Kidney (tissue), 14 donors: ENCODE data around the gene IFT88. TPM values are rescaled to one million over a fixed set of nuclear protein-coding genes. Genes with fewer than 3 reads are reported as not detected.

ENCODE experiments used
- DNase-seq, 5 donors: peaks; one replicate each; pipeline ENCODE4 v3.0.0-alpha.2; 2013 to 2020
- FAIRE-seq: peaks from 2 replicates; lab custom pipeline; 2012; peaks lifted over from hg19 to GRCh38; lab: Jason Lieb, UNC
- H3K27ac ChIP-seq, 2 donors: one replicate each; pipeline ENCODE4 v1.7.0; 2013; ENCODE audit warnings: low read depth in 2 of 2, low read length in 2 of 2, inconsistent platforms in 1 of 2
- H3K27me3 ChIP-seq: one replicate; pipeline ENCODE4 v1.7.1; 2013; ENCODE audit warnings: low read length, inconsistent platforms; ENCODE audit not compliant: control insufficient read depth, insufficient read depth
- H3K36me3 ChIP-seq, 3 donors: one replicate each; pipeline versions ENCODE4 v1.7.0 to v1.7.1; 2013; ENCODE audit warnings: low read length in 3 of 3, control low read depth in 1 of 3, inconsistent platforms in 1 of 3; ENCODE audit not compliant: insufficient read depth in 3 of 3, control insufficient read depth in 2 of 3
- H3K4me1 ChIP-seq, 3 donors: one replicate each; pipeline versions ENCODE4 v1.7.0 to v1.7.1; 2013; ENCODE audit warnings: low read length in 3 of 3, inconsistent platforms in 1 of 3, low read depth in 1 of 3; ENCODE audit not compliant: control insufficient read depth in 2 of 3, insufficient read depth in 2 of 3
- H3K4me3 ChIP-seq, 3 donors: one replicate each; pipeline versions ENCODE4 v1.7.0 to v1.8.1; 2013; ENCODE audit warnings: low read length in 3 of 3, control low read depth in 1 of 3, inconsistent platforms in 1 of 3
- H3K9ac ChIP-seq, 3 donors: one replicate each; pipeline versions ENCODE4 v1.7.0 to v1.7.1; 2013; ENCODE audit warnings: low read length in 3 of 3, control low read depth in 1 of 3, inconsistent platforms in 1 of 3
- H3K9me3 ChIP-seq, 3 donors: one replicate each; pipeline versions ENCODE4 v1.7.0 to v1.7.1; 2013; ENCODE audit warnings: low read length in 3 of 3, control low read depth in 1 of 3, inconsistent platforms in 1 of 3; ENCODE audit not compliant: control insufficient read depth in 2 of 3, insufficient read depth in 1 of 3
- intact Hi-C: fragments of 100-400 bp; cut with DNase I; formaldehyde crosslinking; loops from one replicate; pipeline ENCODE4 v1.11.1; 2022
- polyA plus RNA-seq: library from polyadenylated mRNA; stranded (reverse); fragments of 350-450 nt; fragmentation: Illumina TruSeq; extraction: RNeasy Lipid Tissue Mini Kit (QIAGEN cat#74804); gene quantifications from one replicate; pipeline ENCODE4 v1.2.3, GENCODE V29; 2014; ENCODE audit warnings: low read depth, low replicate concordance; ENCODE audit not compliant: insufficient read depth
- total RNA-seq: library from RNA; stranded (reverse); fragmentation: NEBNext Ultra II Directional; extraction: Animal tissue kit (Norgen Biotek cat#: 25700); gene quantifications from one replicate; pipeline ENCODE4 v1.2.1, GENCODE V29; 2021
- TF ChIP-seq, protein P1 (sequence below): IDR thresholded peaks from 3 replicates; pipeline ENCODE4 v1.5.1; 2012; ENCODE audit warnings: mild to moderate bottlenecking, moderate library complexity, borderline replicate concordance; ENCODE audit not compliant: insufficient read depth; ENCODE audit errors: extremely low read depth
- donor health status: control.
- donor health status: control.
- donor health status: control.
- donor health status: control.
- donor health status: control.
- donor health status: DM: yes; HTN: yes; CAD: no.
- donor health status: Normal renal cell carcinoma (clear cell type).

Gene IFT88
- total and polyA plus RNA-seq, 2 donors from 2014 or later: 20.2 to 30.3 TPM

DNA sequence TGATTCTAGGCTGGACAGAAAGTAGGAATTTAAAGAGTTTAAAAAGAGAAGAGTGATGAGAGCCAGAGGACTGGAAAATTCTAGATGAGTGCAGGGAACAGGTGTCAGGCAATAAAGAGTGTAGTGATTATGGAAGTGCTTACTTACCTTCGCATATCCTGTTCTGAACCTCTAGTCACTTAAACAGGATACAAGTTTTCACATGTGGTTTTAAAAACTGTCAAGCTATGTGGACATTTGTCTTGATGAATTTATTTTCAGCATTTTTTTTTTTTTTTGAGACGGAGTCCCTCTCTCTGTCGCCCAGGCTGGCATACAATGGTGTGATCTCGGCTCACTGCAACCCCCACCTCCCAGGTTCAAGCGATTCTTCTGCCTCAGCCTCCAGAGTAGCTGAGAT, 102.2 kb downstream of the IFT88 start:
- FAIRE-seq (no peak), DNase-seq (no peak)
- H3K4me3 ChIP-seq: no peak overlapping the region
- H3K36me3 ChIP-seq: peaks cover 0 to 10% (median 5%) of the 10 kb centered on the region in 3 donors
- no peaks in the 10 kb centered on the region for H3K9me3 ChIP-seq
- H3K4me1 ChIP-seq: no peaks in the 10 kb centered on the region
- intact Hi-C loops: no loop called here
- TF ChIP-seq, protein P1, sequence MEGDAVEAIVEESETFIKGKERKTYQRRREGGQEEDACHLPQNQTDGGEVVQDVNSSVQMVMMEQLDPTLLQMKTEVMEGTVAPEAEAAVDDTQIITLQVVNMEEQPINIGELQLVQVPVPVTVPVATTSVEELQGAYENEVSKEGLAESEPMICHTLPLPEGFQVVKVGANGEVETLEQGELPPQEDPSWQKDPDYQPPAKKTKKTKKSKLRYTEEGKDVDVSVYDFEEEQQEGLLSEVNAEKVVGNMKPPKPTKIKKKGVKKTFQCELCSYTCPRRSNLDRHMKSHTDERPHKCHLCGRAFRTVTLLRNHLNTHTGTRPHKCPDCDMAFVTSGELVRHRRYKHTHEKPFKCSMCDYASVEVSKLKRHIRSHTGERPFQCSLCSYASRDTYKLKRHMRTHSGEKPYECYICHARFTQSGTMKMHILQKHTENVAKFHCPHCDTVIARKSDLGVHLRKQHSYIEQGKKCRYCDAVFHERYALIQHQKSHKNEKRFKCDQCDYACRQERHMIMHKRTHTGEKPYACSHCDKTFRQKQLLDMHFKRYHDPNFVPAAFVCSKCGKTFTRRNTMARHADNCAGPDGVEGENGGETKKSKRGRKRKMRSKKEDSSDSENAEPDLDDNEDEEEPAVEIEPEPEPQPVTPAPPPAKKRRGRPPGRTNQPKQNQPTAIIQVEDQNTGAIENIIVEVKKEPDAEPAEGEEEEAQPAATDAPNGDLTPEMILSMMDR: no peak
- H3K27ac ChIP-seq: no peak overlapping the region
- no peak overlapping the region for H3K9ac ChIP-seq
- H3K27me3 ChIP-seq: no peaks in the 10 kb centered on the region

DNA sequence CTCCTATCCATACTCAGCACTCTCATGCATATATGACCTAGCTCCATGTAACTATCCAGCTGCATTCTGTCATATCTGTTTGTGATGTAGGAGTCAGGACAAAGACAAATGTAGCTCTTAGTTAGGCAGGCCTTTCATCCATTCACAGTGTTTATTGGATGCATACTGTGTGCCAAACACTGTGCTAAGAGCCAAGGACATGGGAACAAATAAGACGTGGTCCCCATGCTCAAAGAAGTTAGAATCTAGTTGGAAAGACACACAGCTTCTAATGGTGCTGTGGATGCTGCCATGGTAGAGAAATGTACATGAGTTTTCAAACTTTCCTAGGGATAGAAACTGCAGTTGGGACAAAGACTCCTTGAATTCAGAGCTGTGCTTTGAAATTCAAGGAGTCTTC, 104.8 kb downstream of the IFT88 start:
- H3K36me3 ChIP-seq: peaks cover 0 to 14% (median 5%) of the 10 kb centered on the region in 3 donors
- DNase-seq: peak in 1 of 5 donors; percentile 2
- no peak overlapping the region for H3K4me3 ChIP-seq
- intact Hi-C loops: no loop called here
- H3K27me3 ChIP-seq: no peaks in the 10 kb centered on the region
- no peak for FAIRE-seq
- no peak overlapping the region for H3K27ac ChIP-seq
- no peak overlapping the region for H3K9ac ChIP-seq
- TF ChIP-seq, protein P1: no peak
- no peaks in the 10 kb centered on the region for H3K4me1 ChIP-seq
- no peaks in the 10 kb centered on the region for H3K9me3 ChIP-seq

DNA sequence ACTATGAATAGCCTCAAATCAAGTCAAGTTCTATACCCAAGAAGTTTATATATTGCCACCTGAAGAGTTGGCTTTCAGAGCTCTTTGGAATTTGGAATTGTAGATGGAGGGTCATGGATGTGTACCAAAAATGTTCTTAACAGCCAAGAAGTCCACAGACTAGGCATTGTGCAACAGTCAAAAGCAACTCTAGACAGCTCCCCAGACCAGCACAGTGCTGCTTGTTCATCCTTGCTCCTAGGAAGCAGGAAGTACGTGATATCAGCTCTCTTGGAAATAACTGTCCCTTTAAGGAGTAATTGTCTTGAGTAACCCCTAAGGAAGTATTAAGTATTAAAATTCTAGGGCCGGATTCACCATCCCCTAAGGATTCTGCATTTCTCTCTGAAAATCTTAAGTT, 105.8 kb downstream of the IFT88 start:
- TF ChIP-seq, protein P1: no peak
- Histone ChIP-seq H3K27me3 (no peaks in the 10 kb centered on the region), H3K9me3 (no peaks in the 10 kb centered on the region), H3K4me3 (no peak overlapping the region), H3K36me3 (peaks cover 0 to 14% (median 5%) of the 10 kb centered on the region in 3 donors), H3K27ac (no peak overlapping the region), H3K4me1 (no peaks in the 10 kb centered on the region), H3K9ac (no peak overlapping the region)
- DNase-seq (no peak), FAIRE-seq (no peak)
- intact Hi-C loops: no loop called here

DNA sequence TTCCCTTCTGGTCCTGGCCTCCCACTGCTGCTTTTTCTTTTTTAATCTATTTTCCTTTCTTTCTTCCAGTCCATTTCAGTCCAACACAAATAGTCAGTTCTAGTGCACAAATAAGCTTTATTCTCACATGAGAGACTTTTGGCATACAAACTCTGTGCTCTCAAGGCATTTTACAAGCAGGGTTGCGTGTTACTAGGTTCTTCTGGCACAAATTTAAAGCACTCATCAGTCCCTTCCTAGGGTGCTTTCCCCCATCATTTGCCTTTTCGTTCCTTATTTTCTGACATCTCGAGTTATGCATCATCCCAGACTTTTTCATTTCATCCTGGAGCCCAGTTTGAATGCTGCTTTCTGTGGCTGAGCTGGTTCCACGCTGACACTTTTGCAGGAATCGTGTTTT, 106.8 kb downstream of the IFT88 start:
- Histone ChIP-seq H3K4me1 (no peaks in the 10 kb centered on the region), H3K9me3 (no peaks in the 10 kb centered on the region), H3K36me3 (peaks cover 0 to 14% (median 5%) of the 10 kb centered on the region in 3 donors), H3K27ac (no peak overlapping the region), H3K4me3 (no peak overlapping the region), H3K27me3 (no peaks in the 10 kb centered on the region), H3K9ac (no peak overlapping the region)
- no peak for DNase-seq
- intact Hi-C loops: no loop called here
- FAIRE-seq: no peak
- TF ChIP-seq, protein P1: no peak
